GM18508 (cell line): ENCODE measurements around the gene KPRP.

ENCODE experiments used
- ATAC-seq: cut with Tn5 transposase; IDR thresholded peaks from one replicate; pipeline ENCODE4 v1.9.1; 2021; ENCODE audit warnings: moderate number of reproducible peaks; ENCODE audit not compliant: insufficient read depth, unreplicated experiment

The KPRP gene

GRCh38 chr1:152757747-152758146 is at the start of gene KPRP:
Gene KPRP, plus strand, starts transcription at chr1:152758025. Its CDS starts 1,564 bp downstream, at chr1:152759589.
- no peak for ATAC-seq

- ATAC-seq, result no peak
These were observed 39.6 kb upstream of the KPRP start for GRCh38 chr1:152718238-152718637.

GRCh38 chr1:152725261-152725660 is 32.6 kb upstream of the KPRP start:
- no peak for ATAC-seq

GRCh38 chr1:152728986-152729385 is 28.8 kb upstream of the KPRP start:
- no peak for ATAC-seq

- ATAC-seq, result no peak
These were observed 22.2 kb upstream of the KPRP start for GRCh38 chr1:152735648-152736047.

GRCh38 chr1:152737997-152738396 is 19.8 kb upstream of the KPRP start:
- no peak for ATAC-seq

- ATAC-seq, result no peak
These were observed 18.0 kb upstream of the KPRP start for GRCh38 chr1:152739841-152740240.

- no peak for ATAC-seq
These were observed 16.2 kb upstream of the KPRP start for GRCh38 chr1:152741656-152742055.

- no peak for ATAC-seq
These were observed 14.3 kb upstream of the KPRP start for GRCh38 chr1:152743371-152744145.

GRCh38 chr1:152745289-152745704 is 12.5 kb upstream of the KPRP start:
- ATAC-seq, result no peak

GRCh38 chr1:152745765-152746444 is 11.9 kb upstream of the KPRP start:
- ATAC-seq, result no peak

GRCh38 chr1:152747831-152748230 is 10.0 kb upstream of the KPRP start:
- ATAC-seq, result no peak

- no peak for ATAC-seq
These were observed 5.6 kb upstream of the KPRP start for GRCh38 chr1:152752225-152752624.

GRCh38 chr1:152753586-152753985 is 4.2 kb upstream of the KPRP start:
- no peak for ATAC-seq

- ATAC-seq, result no peak
These were observed 953 bp upstream of the KPRP start for GRCh38 chr1:152756872-152757271.

- no peak for ATAC-seq
These were observed 811 bp downstream of the KPRP start for GRCh38 chr1:152758636-152759035.

- ATAC-seq, result no peak
These were observed 1.8 kb downstream of the KPRP start for GRCh38 chr1:152759453-152760173.

- ATAC-seq, result no peak
These were observed 2.8 kb downstream of the KPRP start for GRCh38 chr1:152760551-152761190.

GRCh38 chr1:152761609-152762213 is 3.9 kb downstream of the KPRP start:
- no peak for ATAC-seq

GRCh38 chr1:152768847-152769533 is 11.2 kb downstream of the KPRP start:
- no peak for ATAC-seq
